Effector memory CD4-positive, alpha-beta T cell (primary cell): ENCODE results near the gene DZIP1.

ENCODE experiments used
- DNase-seq, 3 donors: peaks; one replicate each; pipeline ENCODE4 v3.0.0-alpha.2; 2020
- H3K27ac ChIP-seq: 2 replicates; pipeline ENCODE4 v1.7.0; 2013; ENCODE audit warnings: mild to moderate bottlenecking, low read length, moderate library complexity; ENCODE audit not compliant: insufficient read depth, poor library complexity, severe bottlenecking
- H3K27me3 ChIP-seq: replicated peaks from 2 replicates; pipeline ENCODE4 v1.7.0; 2013; ENCODE audit warnings: mild to moderate bottlenecking, low read length; ENCODE audit not compliant: insufficient read depth, control insufficient read depth, poor library complexity, severe bottlenecking
- H3K36me3 ChIP-seq: 2 replicates; pipeline ENCODE4 v1.7.0; 2013; ENCODE audit warnings: mild to moderate bottlenecking, low read length, moderate library complexity; ENCODE audit not compliant: control insufficient read depth, insufficient read depth
- H3K4me1 ChIP-seq: 2 replicates; pipeline ENCODE4 v1.7.0; 2013; ENCODE audit warnings: low read length, mild to moderate bottlenecking; ENCODE audit not compliant: control insufficient read depth, insufficient read depth, poor library complexity, severe bottlenecking
- H3K4me3 ChIP-seq: 2 replicates; pipeline ENCODE4 v1.7.0; 2013; ENCODE audit warnings: low read length, low read depth, mild to moderate bottlenecking; ENCODE audit not compliant: insufficient read depth, poor library complexity, severe bottlenecking
- H3K9me3 ChIP-seq: 2 replicates; pipeline ENCODE4 v1.7.0; 2013; ENCODE audit warnings: mild to moderate bottlenecking, low read length, moderate library complexity; ENCODE audit not compliant: control insufficient read depth

The DZIP1 gene

GRCh38 chr13:95605448-95606125 lies 38.9 kb downstream of the DZIP1 start:
- no peak for DNase-seq
- Histone ChIP-seq H3K4me3 (no peak overlapping the region), H3K27me3 (no peaks in the 10 kb centered on the region), H3K9me3 (no peaks in the 10 kb centered on the region), H3K27ac (no peak overlapping the region), H3K36me3 (no peaks in the 10 kb centered on the region), H3K4me1 (no peaks in the 10 kb centered on the region)

GRCh38 chr13:95604556-95604915 lies 40.0 kb downstream of the DZIP1 start:
- Histone ChIP-seq H3K27ac (no peak overlapping the region), H3K27me3 (no peaks in the 10 kb centered on the region), H3K9me3 (no peaks in the 10 kb centered on the region), H3K4me3 (no peak overlapping the region), H3K36me3 (no peaks in the 10 kb centered on the region), H3K4me1 (no peaks in the 10 kb centered on the region)
- DNase-seq = no peak

- no peaks in the 10 kb centered on the region for H3K9me3 ChIP-seq
- no peaks in the 10 kb centered on the region for H3K27me3 ChIP-seq
- H3K4me1 ChIP-seq = no peaks in the 10 kb centered on the region
- DNase-seq = no peak
- H3K27ac ChIP-seq = no peak overlapping the region
- H3K4me3 ChIP-seq = no peak overlapping the region
- H3K36me3 ChIP-seq = no peaks in the 10 kb centered on the region
Observed at GRCh38 chr13:95603887-95604555, 40.5 kb downstream of the DZIP1 start.

- Histone ChIP-seq H3K9me3 (no peaks in the 10 kb centered on the region), H3K4me1 (no peaks in the 10 kb centered on the region), H3K36me3 (no peaks in the 10 kb centered on the region), H3K27me3 (no peaks in the 10 kb centered on the region), H3K27ac (no peak overlapping the region), H3K4me3 (no peak overlapping the region)
- DNase-seq = no peak
Observed at GRCh38 chr13:95601906-95602305, 42.6 kb downstream of the DZIP1 start.

- DNase-seq = no peak
- Histone ChIP-seq H3K36me3 (no peaks in the 10 kb centered on the region), H3K27ac (no peak overlapping the region), H3K4me3 (no peak overlapping the region), H3K27me3 (no peaks in the 10 kb centered on the region), H3K4me1 (no peaks in the 10 kb centered on the region), H3K9me3 (no peaks in the 10 kb centered on the region)
Observed at GRCh38 chr13:95601216-95601615, 43.3 kb downstream of the DZIP1 start.

- H3K27me3 ChIP-seq = no peaks in the 10 kb centered on the region
- no peaks in the 10 kb centered on the region for H3K9me3 ChIP-seq
- no peaks in the 10 kb centered on the region for H3K4me1 ChIP-seq
- H3K27ac ChIP-seq = no peak overlapping the region
- no peak overlapping the region for H3K4me3 ChIP-seq
- no peak for DNase-seq
- no peaks in the 10 kb centered on the region for H3K36me3 ChIP-seq
Observed at GRCh38 chr13:95596701-95597100, 47.8 kb downstream of the DZIP1 start.

GRCh38 chr13:95593462-95593861 lies 51.0 kb downstream of the DZIP1 start:
- H3K27me3 ChIP-seq = no peaks in the 10 kb centered on the region
- no peak for DNase-seq
- no peak overlapping the region for H3K27ac ChIP-seq
- no peak overlapping the region for H3K4me3 ChIP-seq
- no peaks in the 10 kb centered on the region for H3K4me1 ChIP-seq
- H3K36me3 ChIP-seq = no peaks in the 10 kb centered on the region
- no peaks in the 10 kb centered on the region for H3K9me3 ChIP-seq

GRCh38 chr13:95588721-95589120 lies 55.8 kb downstream of the DZIP1 start:
- Histone ChIP-seq H3K4me1 (no peaks in the 10 kb centered on the region), H3K36me3 (no peaks in the 10 kb centered on the region), H3K27me3 (no peaks in the 10 kb centered on the region), H3K4me3 (no peak overlapping the region), H3K9me3 (no peaks in the 10 kb centered on the region), H3K27ac (no peak overlapping the region)
- no peak for DNase-seq

GRCh38 chr13:95588134-95588533 lies 56.4 kb downstream of the DZIP1 start:
- no peak for DNase-seq
- Histone ChIP-seq H3K27ac (no peak overlapping the region), H3K4me3 (no peak overlapping the region), H3K36me3 (no peaks in the 10 kb centered on the region), H3K27me3 (no peaks in the 10 kb centered on the region), H3K9me3 (no peaks in the 10 kb centered on the region), H3K4me1 (no peaks in the 10 kb centered on the region)

- DNase-seq = no peak
- H3K36me3 ChIP-seq = no peaks in the 10 kb centered on the region
- H3K27ac ChIP-seq = no peak overlapping the region
- no peaks in the 10 kb centered on the region for H3K4me1 ChIP-seq
- no peaks in the 10 kb centered on the region for H3K9me3 ChIP-seq
- H3K27me3 ChIP-seq = no peaks in the 10 kb centered on the region
- no peak overlapping the region for H3K4me3 ChIP-seq
Observed at GRCh38 chr13:95585867-95586266, 58.6 kb downstream of the DZIP1 start.
